Right atrium auricular region (tissue), 2 donors: ENCODE data around the gene PDP2. TPM values are rescaled to one million over a fixed set of nuclear protein-coding genes. Genes with fewer than 3 reads are reported as not detected.

Source experiments
- DNase-seq: peaks from one replicate; pipeline ENCODE4 v3.0.0-alpha.2; 2019; ENCODE audit warnings: low spot score
- H3K27ac ChIP-seq, 2 donors: fragments of 200-600 bp; sonication (generic); 1 replicate in 1 of 2; 2 replicates in 1 of 2; pipeline ENCODE4 v1.5.1; 2016 to 2019
- H3K27me3 ChIP-seq, 2 donors: fragments of 200-600 bp; sonication (generic); one replicate each; pipeline versions ENCODE4 v1.5.1 to v1.6.0; 2017 to 2019
- H3K36me3 ChIP-seq: fragments of 200-600 bp; sonication (generic); one replicate; pipeline ENCODE4 v1.5.1; 2016
- H3K4me1 ChIP-seq, 2 donors: fragments of 200-600 bp; sonication (generic); one replicate each; pipeline versions ENCODE4 v1.5.1 to v1.6.0; 2017 to 2019
- H3K4me3 ChIP-seq, 2 donors: fragments of 200-600 bp; sonication (generic); 1 replicate in 1 of 2; 2 replicates in 1 of 2; pipeline ENCODE4 v1.5.1; 2017 to 2019; ENCODE audit warnings: mild to moderate bottlenecking in 1 of 2, moderate library complexity in 1 of 2
- H3K9me3 ChIP-seq, 2 donors: fragments of 200-600 bp; sonication (generic); one replicate each; pipeline ENCODE4 v1.5.1; 2019
- CTCF ChIP-seq, 2 donors: fragments of 200-600 bp; sonication (generic); IDR thresholded peaks; one replicate each; pipeline ENCODE4 v1.5.1; 2019; ENCODE audit warnings: antibody characterized with exemption in 2 of 2
- total RNA-seq, 2 donors: library from RNA; depleted of rRNA; stranded (reverse); fragments of >200 nt; gene quantifications; one replicate each; pipeline ENCODE4 v1.1.0, GENCODE V29; 2016

PDP2 gene
- total RNA-seq, 2 donors from 2014 or later = 1.7 to 3.4 TPM

GRCh38 chr16:66905633-66906539 is 25.6 kb downstream of the PDP2 start:
- Histone ChIP-seq H3K4me1 (peaks cover 0 to 67% of the 10 kb centered on the region in 2 donors), H3K9me3 (no peaks in the 10 kb centered on the region), H3K27me3 (no peaks in the 10 kb centered on the region), H3K27ac (peak overlapping the region; percentile 90 to 96), H3K4me3 (no peak overlapping the region), H3K36me3 (no peaks in the 10 kb centered on the region)
- TF ChIP-seq CTCF (IDR thresholded peaks at IDR 0.05) = no peak
- DNase-seq = no peak

GRCh38 chr16:66906916-66907836 is 26.9 kb downstream of the PDP2 start:
- Histone ChIP-seq H3K4me3 (no peak overlapping the region), H3K36me3 (no peaks in the 10 kb centered on the region), H3K9me3 (no peaks in the 10 kb centered on the region), H3K27me3 (no peaks in the 10 kb centered on the region), H3K27ac (peak overlapping the region; percentile 90 to 96), H3K4me1 (peaks cover 0 to 59% of the 10 kb centered on the region in 2 donors)
- no peak for TF ChIP-seq CTCF (IDR thresholded peaks at IDR 0.05)
- no peak for DNase-seq

- H3K4me1 ChIP-seq = peaks cover 0 to 52% of the 10 kb centered on the region in 2 donors
- no peaks in the 10 kb centered on the region for H3K9me3 ChIP-seq
- H3K27me3 ChIP-seq = no peaks in the 10 kb centered on the region
- peak overlapping the region in 1 of 2 donors; percentile 96 for H3K27ac ChIP-seq
- DNase-seq = no peak
- H3K4me3 ChIP-seq = no peak overlapping the region
- TF ChIP-seq CTCF (IDR thresholded peaks at IDR 0.05) = no peak
- no peaks in the 10 kb centered on the region for H3K36me3 ChIP-seq
Measured at GRCh38 chr16:66908116-66908515, 27.8 kb downstream of the PDP2 start.

- peaks cover 0 to 49% of the 10 kb centered on the region in 2 donors for H3K4me1 ChIP-seq
- no peaks in the 10 kb centered on the region for H3K27me3 ChIP-seq
- no peaks in the 10 kb centered on the region for H3K36me3 ChIP-seq
- H3K27ac ChIP-seq = no peak overlapping the region
- no peak for TF ChIP-seq CTCF (IDR thresholded peaks at IDR 0.05)
- no peaks in the 10 kb centered on the region for H3K9me3 ChIP-seq
- no peak overlapping the region for H3K4me3 ChIP-seq
- DNase-seq = no peak
Measured at GRCh38 chr16:66908762-66909559, 28.6 kb downstream of the PDP2 start.
